ENCODE data around the gene TERF2IP. TPM values are rescaled to one million over a fixed set of nuclear protein-coding genes. Genes with fewer than 3 reads are reported as not detected.

TERF2IP gene
- total RNA-seq, 1 experiment from 2014 or later: 48.5 TPM

GRCh38 chr16:75628351-75628750 is 19.2 kb upstream of the TERF2IP start:
- Histone ChIP-seq H3K27ac (ENCODE audit: low read depth, low read length, poor library complexity, severe bottlenecking) (peak overlapping the region; percentile 14), H3K4me3 (ENCODE audit: low read depth, low read length, poor library complexity, severe bottlenecking) (no peak overlapping the region), H3K9me3 (ENCODE audit: low read depth, low read length, poor library complexity, severe bottlenecking) (no peaks in the 10 kb centered on the region), H3K4me1 (ENCODE audit: insufficient read depth, low read length, poor library complexity, severe bottlenecking) (peaks cover 5% of the 10 kb centered on the region), H3K27me3 (replicated peaks; ENCODE audit: insufficient read depth, low read depth, low read length, poor library complexity) (no peaks in the 10 kb centered on the region), H3K36me3 (ENCODE audit: insufficient read depth, low read length, poor library complexity, severe bottlenecking) (peaks cover 71% of the 10 kb centered on the region)
- POLR2A ChIA-PET (ENCODE audit: low non-redundant PET): no interaction called here
- CTCF ChIA-PET: no interaction called here
- no peak for DNase-seq (ENCODE audit: low spot score)
- intact Hi-C loops (cut with micrococcal nuclease; ENCODE audit: unreplicated experiment): no loop called here
- no TSS peak for BruUV-seq (replicated peaks)
- TF ChIP-seq CTCF (conservative IDR thresholded peaks at IDR 0.05; ENCODE audit: low read depth, low read length): no peak
- TF ChIP-seq EZH2 (IDR thresholded peaks at IDR 0.05; ENCODE audit: borderline replicate concordance, low read depth, low read length, poor library complexity, severe bottlenecking): no peak

GRCh38 chr16:75629132-75629531 is 18.4 kb upstream of the TERF2IP start:
- Histone ChIP-seq H3K36me3 (ENCODE audit: insufficient read depth, low read length, poor library complexity, severe bottlenecking) (peaks cover 79% of the 10 kb centered on the region), H3K4me1 (ENCODE audit: insufficient read depth, low read length, poor library complexity, severe bottlenecking) (peaks cover 5% of the 10 kb centered on the region), H3K4me3 (ENCODE audit: low read depth, low read length, poor library complexity, severe bottlenecking) (no peak overlapping the region), H3K9me3 (ENCODE audit: low read depth, low read length, poor library complexity, severe bottlenecking) (no peaks in the 10 kb centered on the region), H3K27me3 (replicated peaks; ENCODE audit: insufficient read depth, low read depth, low read length, poor library complexity) (no peaks in the 10 kb centered on the region), H3K27ac (ENCODE audit: low read depth, low read length, poor library complexity, severe bottlenecking) (no peak overlapping the region)
- CTCF ChIA-PET: no interaction called here
- TF ChIP-seq EZH2 (IDR thresholded peaks at IDR 0.05; ENCODE audit: borderline replicate concordance, low read depth, low read length, poor library complexity, severe bottlenecking) (no peak), CTCF (conservative IDR thresholded peaks at IDR 0.05; ENCODE audit: low read depth, low read length) (no peak)
- POLR2A ChIA-PET (ENCODE audit: low non-redundant PET): no interaction called here
- BruUV-seq (replicated peaks): no TSS peak
- intact Hi-C loops (cut with micrococcal nuclease; ENCODE audit: unreplicated experiment): no loop called here
- no peak for DNase-seq (ENCODE audit: low spot score)

GRCh38 chr16:75630052-75630451 is 17.5 kb upstream of the TERF2IP start:
- H3K27ac ChIP-seq (ENCODE audit: low read depth, low read length, poor library complexity, severe bottlenecking): no peak overlapping the region
- intact Hi-C loops (cut with micrococcal nuclease; ENCODE audit: unreplicated experiment): no loop called here
- no peak overlapping the region for H3K4me3 ChIP-seq (ENCODE audit: low read depth, low read length, poor library complexity, severe bottlenecking)
- H3K36me3 ChIP-seq (ENCODE audit: insufficient read depth, low read length, poor library complexity, severe bottlenecking): peaks cover 88% of the 10 kb centered on the region
- CTCF ChIA-PET: no interaction called here
- no peak for DNase-seq (ENCODE audit: low spot score)
- H3K9me3 ChIP-seq (ENCODE audit: low read depth, low read length, poor library complexity, severe bottlenecking): no peaks in the 10 kb centered on the region
- peaks cover 3% of the 10 kb centered on the region for H3K4me1 ChIP-seq (ENCODE audit: insufficient read depth, low read length, poor library complexity, severe bottlenecking)
- TF ChIP-seq EZH2 (IDR thresholded peaks at IDR 0.05; ENCODE audit: borderline replicate concordance, low read depth, low read length, poor library complexity, severe bottlenecking) (no peak), CTCF (conservative IDR thresholded peaks at IDR 0.05; ENCODE audit: low read depth, low read length) (no peak)
- POLR2A ChIA-PET (ENCODE audit: low non-redundant PET): interaction anchor here (0.6 kb wide), 1 partner anchor 468 kb away, joined by 4 read pairs; no protein-coding TSS in a partner anchor
- no peaks in the 10 kb centered on the region for H3K27me3 ChIP-seq (replicated peaks; ENCODE audit: insufficient read depth, low read depth, low read length, poor library complexity)
- BruUV-seq (replicated peaks): no TSS peak

All from A673 (cell line).